Ishikawa (cell line): ENCODE measurements around the gene EFNA5.

Source experiments
- CEBPB ChIP-seq: IDR thresholded peaks from 2 replicates; pipeline ENCODE4 v1.6.1; 2012
- CREB1 ChIP-seq: IDR thresholded peaks from 2 replicates; pipeline ENCODE4 v1.6.1; 2012; ENCODE audit warnings: low read depth
- EGR1 ChIP-seq: IDR thresholded peaks from 2 replicates; pipeline ENCODE4 v1.6.1; 2012
- EP300 ChIP-seq: IDR thresholded peaks from 2 replicates; pipeline ENCODE4 v1.6.1; 2012; ENCODE audit warnings: borderline replicate concordance
- FOXM1 ChIP-seq: IDR thresholded peaks from 2 replicates; pipeline ENCODE4 v1.6.1; 2012; ENCODE audit warnings: low read depth, borderline replicate concordance
- MAX ChIP-seq: IDR thresholded peaks from 2 replicates; pipeline ENCODE4 v1.6.1; 2012
- NFIC ChIP-seq: IDR thresholded peaks from 2 replicates; pipeline ENCODE4 v1.6.1; 2012
- RAD21 ChIP-seq: IDR thresholded peaks from 2 replicates; pipeline ENCODE4 v1.6.1; 2012; ENCODE audit warnings: low read depth
- TAF1 ChIP-seq: IDR thresholded peaks from 2 replicates; pipeline ENCODE4 v1.6.1; 2012; ENCODE audit warnings: low read depth, mild to moderate bottlenecking
- TCF12 ChIP-seq: IDR thresholded peaks from 2 replicates; pipeline ENCODE4 v1.6.1; 2012; ENCODE audit warnings: low read depth
- TEAD4 ChIP-seq: IDR thresholded peaks from 2 replicates; pipeline ENCODE4 v1.6.1; 2012
- USF1 ChIP-seq: IDR thresholded peaks from 2 replicates; pipeline ENCODE4 v1.6.1; 2012
- YY1 ChIP-seq: IDR thresholded peaks from 2 replicates; pipeline ENCODE4 v1.6.1; 2012; ENCODE audit warnings: low read depth
- ZBTB7A ChIP-seq: IDR thresholded peaks from 2 replicates; pipeline ENCODE4 v1.6.1; 2012; ENCODE audit warnings: low read depth
- TF ChIP-seq, protein P1 (sequence below): IDR thresholded peaks from 2 replicates; pipeline ENCODE4 v1.6.1; 2012; ENCODE audit warnings: low read depth, mild to moderate bottlenecking

EFNA5 gene

DNA sequence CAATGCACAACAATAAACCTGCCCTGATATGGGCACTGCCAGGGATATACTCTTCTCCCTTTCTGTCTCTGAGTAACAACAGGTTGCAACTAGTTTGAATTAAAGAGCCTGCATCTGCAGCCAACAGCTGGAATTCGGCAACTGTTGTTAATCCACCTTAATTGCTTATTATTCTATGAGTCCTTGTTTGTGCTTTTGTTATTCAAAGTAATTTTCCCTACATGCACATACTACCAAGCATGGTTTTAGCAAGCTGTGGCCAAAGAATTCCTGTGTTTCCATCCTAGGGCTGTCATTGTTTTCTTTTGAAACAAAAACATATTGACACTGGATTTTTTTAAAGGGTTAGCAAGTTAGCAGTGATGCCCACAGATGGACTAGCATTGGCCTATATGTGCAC lies 171.5 kb downstream of the EFNA5 start:
- no peak for TF ChIP-seq TAF1
- no peak for TF ChIP-seq ZBTB7A
- no peak for TF ChIP-seq NFIC
- TF ChIP-seq CREB1: no peak
- TF ChIP-seq MAX: no peak
- TF ChIP-seq USF1: no peak
- TF ChIP-seq TEAD4: no peak
- no peak for TF ChIP-seq EP300
- TF ChIP-seq, protein P1, sequence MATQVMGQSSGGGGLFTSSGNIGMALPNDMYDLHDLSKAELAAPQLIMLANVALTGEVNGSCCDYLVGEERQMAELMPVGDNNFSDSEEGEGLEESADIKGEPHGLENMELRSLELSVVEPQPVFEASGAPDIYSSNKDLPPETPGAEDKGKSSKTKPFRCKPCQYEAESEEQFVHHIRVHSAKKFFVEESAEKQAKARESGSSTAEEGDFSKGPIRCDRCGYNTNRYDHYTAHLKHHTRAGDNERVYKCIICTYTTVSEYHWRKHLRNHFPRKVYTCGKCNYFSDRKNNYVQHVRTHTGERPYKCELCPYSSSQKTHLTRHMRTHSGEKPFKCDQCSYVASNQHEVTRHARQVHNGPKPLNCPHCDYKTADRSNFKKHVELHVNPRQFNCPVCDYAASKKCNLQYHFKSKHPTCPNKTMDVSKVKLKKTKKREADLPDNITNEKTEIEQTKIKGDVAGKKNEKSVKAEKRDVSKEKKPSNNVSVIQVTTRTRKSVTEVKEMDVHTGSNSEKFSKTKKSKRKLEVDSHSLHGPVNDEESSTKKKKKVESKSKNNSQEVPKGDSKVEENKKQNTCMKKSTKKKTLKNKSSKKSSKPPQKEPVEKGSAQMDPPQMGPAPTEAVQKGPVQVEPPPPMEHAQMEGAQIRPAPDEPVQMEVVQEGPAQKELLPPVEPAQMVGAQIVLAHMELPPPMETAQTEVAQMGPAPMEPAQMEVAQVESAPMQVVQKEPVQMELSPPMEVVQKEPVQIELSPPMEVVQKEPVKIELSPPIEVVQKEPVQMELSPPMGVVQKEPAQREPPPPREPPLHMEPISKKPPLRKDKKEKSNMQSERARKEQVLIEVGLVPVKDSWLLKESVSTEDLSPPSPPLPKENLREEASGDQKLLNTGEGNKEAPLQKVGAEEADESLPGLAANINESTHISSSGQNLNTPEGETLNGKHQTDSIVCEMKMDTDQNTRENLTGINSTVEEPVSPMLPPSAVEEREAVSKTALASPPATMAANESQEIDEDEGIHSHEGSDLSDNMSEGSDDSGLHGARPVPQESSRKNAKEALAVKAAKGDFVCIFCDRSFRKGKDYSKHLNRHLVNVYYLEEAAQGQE: no peak
- TF ChIP-seq RAD21: no peak
- no peak for TF ChIP-seq FOXM1

DNA sequence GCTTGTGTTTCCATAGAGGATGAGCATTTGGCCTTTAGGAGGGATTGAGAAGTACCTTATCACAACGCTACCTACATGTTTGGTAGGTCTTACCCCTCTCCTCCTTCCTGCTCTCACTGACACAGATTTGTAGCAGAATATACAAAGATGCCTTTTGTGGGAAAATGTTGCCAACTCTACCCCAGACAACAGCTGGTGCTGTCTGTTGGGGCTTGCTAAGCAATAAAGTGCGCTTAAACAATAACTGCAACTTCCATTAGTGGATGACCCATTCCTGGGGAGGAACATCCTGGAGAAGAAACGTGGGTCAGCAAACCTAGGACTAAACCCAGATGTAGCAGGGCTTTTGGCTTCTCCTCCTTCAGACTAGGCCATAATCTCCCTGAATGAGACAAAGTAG lies 174.3 kb downstream of the EFNA5 start:
- TF ChIP-seq EP300 (no peak), RAD21 (no peak), EGR1 (no peak), CREB1 (no peak), TAF1 (no peak), TCF12 (no peak), TEAD4 (no peak), USF1 (no peak), CEBPB (no peak), FOXM1 (no peak), MAX (no peak), ZBTB7A (no peak), NFIC (no peak), YY1 (no peak)
- TF ChIP-seq, protein P1: no peak

DNA sequence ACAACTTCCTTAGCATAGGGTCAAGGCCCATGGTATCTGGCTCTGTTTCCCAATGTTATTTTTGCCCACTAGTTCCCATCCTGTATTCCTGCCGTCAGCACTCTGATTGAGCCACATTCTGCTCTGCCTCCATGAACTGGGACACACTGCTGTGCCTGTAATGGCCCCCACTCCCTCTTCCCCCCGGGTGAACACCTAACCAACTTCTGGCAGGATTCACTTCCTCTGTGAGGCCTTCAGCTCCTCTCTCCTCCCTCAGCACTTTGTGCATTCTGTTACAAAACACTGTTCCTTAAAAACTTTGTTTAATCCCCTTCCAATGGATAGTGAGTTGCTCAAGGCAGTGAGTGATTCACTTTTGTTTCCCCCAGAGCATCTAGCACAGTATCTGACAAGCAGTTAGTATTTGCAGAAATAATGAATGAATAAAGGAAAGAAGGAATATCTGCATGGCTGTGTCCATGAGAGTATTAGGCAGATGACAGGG lies 183.6 kb downstream of the EFNA5 start:
- TF ChIP-seq NFIC (no peak), EP300 (no peak), ZBTB7A (no peak), MAX (no peak), YY1 (no peak), RAD21 (no peak), FOXM1 (no peak), CREB1 (no peak), TAF1 (no peak), EGR1 (no peak), TCF12 (no peak), TEAD4 (no peak), USF1 (no peak), CEBPB (no peak)
- TF ChIP-seq, protein P1: no peak

- TF ChIP-seq NFIC: no peak
- no peak for TF ChIP-seq CREB1
- no peak for TF ChIP-seq YY1
- TF ChIP-seq TEAD4: no peak
- TF ChIP-seq USF1: no peak
- no peak for TF ChIP-seq RAD21
- no peak for TF ChIP-seq TCF12
- TF ChIP-seq FOXM1: no peak
- TF ChIP-seq MAX: no peak
- no peak for TF ChIP-seq CEBPB
- no peak for TF ChIP-seq EP300
- no peak for TF ChIP-seq ZBTB7A
- TF ChIP-seq, protein P1: no peak
- no peak for TF ChIP-seq EGR1
- no peak for TF ChIP-seq TAF1
These were observed 184.2 kb downstream of the EFNA5 start for GRCh38 chr5:107486489-107486888.
